Measurements from ENCODE around the gene PBRM1.

- TF ChIP-seq REST (IDR thresholded peaks at IDR 0.05; ENCODE audit: unreplicated experiment) (no peak), EZH2 (IDR thresholded peaks at IDR 0.05; ENCODE audit: low read depth, unreplicated experiment) (no peak), EZH2phosphoT487 (IDR thresholded peaks at IDR 0.05; ENCODE audit: unreplicated experiment) (no peak), CREB1 (CRISPR knock-in tag; IDR thresholded peaks at IDR 0.05; ENCODE audit: low read depth) (no peak), POLR2AphosphoS5 (IDR thresholded peaks at IDR 0.05; ENCODE audit: low read depth) (no peak), JUNB (IDR thresholded peaks at IDR 0.05; ENCODE audit: unreplicated experiment) (no peak), ZNF331 (CRISPR knock-in tag; IDR thresholded peaks at IDR 0.05; ENCODE audit: low read depth) (no peak), NANOG (IDR thresholded peaks at IDR 0.05; ENCODE audit: borderline replicate concordance) (no peak), ZNF114 (CRISPR knock-in tag; IDR thresholded peaks at IDR 0.05) (no peak), STAT1 (IDR thresholded peaks at IDR 0.05; ENCODE audit: unreplicated experiment) (no peak)
- TF ChIP-seq, protein P1, sequence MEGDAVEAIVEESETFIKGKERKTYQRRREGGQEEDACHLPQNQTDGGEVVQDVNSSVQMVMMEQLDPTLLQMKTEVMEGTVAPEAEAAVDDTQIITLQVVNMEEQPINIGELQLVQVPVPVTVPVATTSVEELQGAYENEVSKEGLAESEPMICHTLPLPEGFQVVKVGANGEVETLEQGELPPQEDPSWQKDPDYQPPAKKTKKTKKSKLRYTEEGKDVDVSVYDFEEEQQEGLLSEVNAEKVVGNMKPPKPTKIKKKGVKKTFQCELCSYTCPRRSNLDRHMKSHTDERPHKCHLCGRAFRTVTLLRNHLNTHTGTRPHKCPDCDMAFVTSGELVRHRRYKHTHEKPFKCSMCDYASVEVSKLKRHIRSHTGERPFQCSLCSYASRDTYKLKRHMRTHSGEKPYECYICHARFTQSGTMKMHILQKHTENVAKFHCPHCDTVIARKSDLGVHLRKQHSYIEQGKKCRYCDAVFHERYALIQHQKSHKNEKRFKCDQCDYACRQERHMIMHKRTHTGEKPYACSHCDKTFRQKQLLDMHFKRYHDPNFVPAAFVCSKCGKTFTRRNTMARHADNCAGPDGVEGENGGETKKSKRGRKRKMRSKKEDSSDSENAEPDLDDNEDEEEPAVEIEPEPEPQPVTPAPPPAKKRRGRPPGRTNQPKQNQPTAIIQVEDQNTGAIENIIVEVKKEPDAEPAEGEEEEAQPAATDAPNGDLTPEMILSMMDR (conservative IDR thresholded peaks at IDR 0.05; ENCODE audit: low read depth in 2 of 2): no peak
- TF ChIP-seq, protein P2, sequence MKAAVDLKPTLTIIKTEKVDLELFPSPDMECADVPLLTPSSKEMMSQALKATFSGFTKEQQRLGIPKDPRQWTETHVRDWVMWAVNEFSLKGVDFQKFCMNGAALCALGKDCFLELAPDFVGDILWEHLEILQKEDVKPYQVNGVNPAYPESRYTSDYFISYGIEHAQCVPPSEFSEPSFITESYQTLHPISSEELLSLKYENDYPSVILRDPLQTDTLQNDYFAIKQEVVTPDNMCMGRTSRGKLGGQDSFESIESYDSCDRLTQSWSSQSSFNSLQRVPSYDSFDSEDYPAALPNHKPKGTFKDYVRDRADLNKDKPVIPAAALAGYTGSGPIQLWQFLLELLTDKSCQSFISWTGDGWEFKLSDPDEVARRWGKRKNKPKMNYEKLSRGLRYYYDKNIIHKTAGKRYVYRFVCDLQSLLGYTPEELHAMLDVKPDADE (IDR thresholded peaks at IDR 0.05): no peak
Measured at GRCh38 chr3:52606373-52607085, 79.2 kb downstream of the PBRM1 start.

Measured in GM23338 (cell line).